Measurements from ENCODE around the gene KLHL6.

The KLHL6 gene

DNA sequence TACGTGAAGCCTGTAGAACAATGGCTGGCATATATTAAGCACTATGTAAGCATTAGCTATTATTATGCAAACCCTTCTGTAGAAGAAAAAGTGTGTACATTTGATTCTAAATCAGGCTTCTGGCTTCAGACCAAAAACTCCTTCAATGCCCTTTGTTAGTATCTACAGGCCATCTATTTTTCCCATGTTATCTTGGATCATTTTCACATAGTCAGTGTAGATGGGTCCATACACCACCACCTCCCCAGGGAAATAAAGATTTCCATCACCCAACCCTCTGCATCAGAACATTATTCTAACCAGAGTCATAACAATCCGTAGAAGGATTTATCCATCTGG, 8.0 kb upstream of the KLHL6 start:
- DNase-seq = no peak

DNA sequence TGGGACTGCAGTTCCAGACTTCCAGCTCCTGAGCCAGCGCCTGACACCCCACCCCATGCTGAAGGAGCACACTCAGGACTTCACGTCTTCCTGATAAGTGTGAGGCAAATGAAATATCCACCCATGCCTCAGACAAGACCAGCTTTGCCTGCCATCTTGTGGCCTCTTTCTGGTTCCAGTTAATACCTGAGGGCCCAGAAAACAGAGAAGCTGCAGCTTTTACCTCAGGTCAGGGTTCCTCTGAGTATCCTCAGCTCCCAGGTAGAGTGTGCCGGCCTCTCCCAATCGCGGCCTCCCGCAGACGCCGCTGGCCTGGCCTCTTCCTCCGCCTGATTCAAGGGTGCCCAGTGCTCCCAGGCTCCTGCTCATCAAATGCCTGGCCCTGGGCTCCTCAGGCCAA, 5.1 kb upstream of the KLHL6 start:
- DNase-seq = peak in 1 of 2 donors; percentile 24

DNA sequence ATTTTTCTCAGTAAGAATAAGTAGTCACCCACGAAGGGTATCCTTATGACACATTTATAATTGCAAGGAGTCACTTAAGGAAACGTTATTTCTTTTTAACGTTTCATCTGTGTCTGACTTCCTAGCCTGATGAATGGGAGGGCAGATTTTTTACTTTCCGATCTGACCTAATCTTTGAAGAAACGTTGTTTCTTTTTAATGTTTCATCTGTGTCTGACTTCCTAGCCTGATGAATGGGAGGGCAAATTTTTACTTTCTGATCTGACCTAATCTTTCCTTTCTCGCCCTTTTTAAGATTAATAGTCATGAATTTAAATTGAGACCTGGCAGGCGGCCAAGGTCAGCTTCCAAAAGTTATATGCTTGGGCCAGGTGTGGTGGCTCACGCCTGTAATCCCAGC, 3.0 kb upstream of the KLHL6 start:
- DNase-seq = no peak

DNA sequence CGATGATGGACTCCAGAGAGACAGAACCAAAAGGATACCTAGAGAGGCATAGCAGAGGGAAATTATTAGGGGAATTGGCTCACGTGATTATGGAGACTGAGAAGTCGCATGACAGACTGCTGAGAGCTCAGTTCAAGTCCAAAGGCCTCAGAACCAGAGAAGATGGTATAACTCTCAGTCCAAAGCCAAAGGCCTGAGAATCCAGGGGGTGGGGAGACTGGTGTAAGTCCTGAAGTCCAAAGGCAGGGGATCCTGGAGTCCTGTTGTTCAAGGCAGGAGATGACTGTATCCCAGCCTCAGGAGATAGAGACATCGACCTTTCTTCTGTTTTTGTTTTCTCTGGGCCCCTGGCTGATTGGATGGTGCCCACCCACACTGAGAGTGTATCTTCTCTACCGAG, 1.2 kb upstream of the KLHL6 start:
- DNase-seq = no peak

DNA sequence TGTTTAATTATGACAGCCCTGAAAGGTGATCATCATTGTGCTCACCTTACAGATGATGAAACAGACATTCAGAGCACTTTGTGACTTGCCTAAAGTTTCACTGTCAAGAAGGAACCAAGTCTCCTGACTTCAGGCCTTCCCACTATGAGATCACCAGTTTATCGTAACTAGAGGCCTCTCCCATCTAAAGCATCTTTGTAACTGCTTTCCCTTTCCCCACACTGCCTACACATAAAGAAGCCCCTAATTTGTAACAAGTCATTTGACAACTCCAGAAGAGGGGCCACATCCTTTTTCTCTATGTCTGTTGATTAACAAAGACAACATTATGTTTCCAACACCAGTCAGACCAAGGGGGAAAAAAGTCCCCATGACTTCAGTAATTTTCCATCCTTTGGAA, 1.1 kb downstream of the KLHL6 start:
- DNase-seq = peak in 1 of 2 donors; percentile 23

DNA sequence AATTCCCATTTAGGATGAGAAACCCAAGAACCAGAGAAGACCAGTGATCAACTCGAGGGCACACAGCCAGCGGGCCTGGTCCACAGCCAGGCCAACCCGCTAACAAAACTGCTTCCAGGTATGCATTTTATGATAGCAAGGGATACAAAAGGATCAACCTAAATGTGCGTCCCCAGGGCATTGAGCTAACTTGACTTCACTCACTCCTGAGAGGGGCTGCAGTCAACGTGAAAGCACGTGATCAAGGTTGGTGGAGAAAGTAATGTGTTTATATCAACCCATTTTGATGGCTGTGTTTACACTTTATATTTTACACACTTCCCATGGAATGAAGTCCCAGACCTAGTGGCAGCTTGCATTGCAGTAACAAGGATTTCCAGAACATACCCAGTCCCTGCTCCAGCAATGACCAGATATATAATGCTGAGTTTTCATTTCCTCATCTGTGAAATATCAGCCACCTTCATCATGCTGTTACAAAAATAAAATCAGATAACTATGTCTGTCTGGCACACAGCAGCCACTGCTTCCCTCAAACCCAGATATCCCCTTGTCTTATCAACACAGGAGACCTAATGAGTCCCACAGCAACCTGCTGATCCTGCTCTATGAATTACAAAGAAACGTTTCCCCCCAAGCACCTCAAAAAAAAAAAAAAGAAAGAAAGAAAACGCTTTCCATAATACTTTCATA, 2.0 kb downstream of the KLHL6 start:
- DNase-seq = no peak

DNA sequence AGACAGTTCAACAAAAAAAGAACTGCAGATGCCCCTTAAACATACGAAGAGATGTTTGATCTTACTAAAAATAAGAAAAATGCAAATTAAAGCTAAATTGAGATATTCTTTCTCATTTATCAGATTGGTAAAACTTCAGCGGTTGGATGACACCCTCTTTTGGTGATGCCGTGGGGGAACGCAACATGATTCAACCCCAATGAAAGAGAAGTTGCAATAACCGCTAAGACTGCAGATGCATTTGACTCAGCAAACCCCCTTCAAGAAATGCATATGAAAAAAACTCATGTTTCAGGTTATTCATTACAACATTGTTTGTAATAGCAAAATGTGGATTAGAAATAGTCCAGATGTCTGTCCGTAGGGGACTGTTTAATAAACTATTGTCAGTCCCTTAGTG, 3.6 kb downstream of the KLHL6 start:
- DNase-seq = peak in 1 of 2 donors; percentile 43

DNA sequence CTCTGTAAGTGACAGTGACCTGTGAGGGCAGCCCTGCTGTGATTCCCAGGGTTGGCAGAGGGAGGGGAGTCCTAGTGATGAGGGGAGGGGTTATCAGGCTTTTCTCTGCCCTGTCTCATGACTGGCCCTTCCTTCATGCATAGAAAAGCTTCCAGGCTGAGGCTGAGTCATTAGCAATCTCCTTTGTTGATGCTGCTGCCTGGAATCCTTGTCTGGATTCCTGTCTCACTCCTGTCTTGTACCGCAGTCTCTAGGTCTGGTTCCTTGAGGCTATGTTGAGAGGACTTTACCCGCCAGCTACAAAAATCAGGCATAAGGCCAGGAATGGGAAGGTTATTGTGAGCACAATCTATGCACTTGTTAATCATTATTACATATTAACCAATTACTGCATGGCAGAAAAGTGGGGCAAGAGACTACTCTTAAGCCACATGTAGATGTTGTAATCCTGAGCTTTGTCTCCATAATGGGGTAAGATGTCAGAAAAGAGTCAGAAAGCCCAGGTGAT, 7.2 kb downstream of the KLHL6 start:
- DNase-seq = no peak

DNA sequence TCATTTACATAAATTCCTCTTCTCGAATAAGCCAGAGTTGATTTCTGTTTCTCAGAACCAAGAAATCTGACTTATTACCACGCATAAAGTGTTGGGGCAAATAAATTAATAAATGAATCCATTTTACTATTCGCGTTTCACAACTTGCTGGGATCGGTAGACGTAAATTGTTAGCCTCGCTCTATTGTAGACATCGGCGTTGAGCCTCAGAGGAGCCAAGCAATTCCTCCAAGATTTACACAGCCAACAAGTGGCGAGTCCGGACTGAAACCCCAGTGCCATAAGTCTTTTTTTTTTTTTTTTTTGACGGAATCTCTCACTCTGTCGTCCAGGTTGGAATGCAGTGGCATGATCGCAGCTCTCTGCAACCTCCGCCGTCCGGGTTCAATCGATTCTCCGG, 8.9 kb downstream of the KLHL6 start:
- no peak for DNase-seq

DNA sequence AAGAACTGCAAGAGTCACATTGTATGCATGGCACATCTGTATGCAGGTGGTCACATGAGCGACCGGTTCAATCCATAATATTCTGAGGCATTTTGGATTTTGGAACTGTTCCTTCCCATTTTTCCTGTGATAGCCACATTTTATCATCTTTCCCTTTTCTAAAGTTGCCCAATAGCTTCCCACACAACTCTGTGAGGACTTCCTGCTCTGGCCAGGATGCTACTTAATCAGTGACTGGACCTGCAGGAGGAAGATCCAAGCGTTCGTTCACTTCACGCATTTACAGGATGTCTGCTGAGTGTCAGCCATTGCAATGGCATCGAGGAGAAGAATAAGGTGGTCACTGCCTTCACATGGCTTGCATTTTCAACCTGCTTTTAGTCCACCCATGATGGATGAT, 9.8 kb downstream of the KLHL6 start:
- DNase-seq = no peak

DNA sequence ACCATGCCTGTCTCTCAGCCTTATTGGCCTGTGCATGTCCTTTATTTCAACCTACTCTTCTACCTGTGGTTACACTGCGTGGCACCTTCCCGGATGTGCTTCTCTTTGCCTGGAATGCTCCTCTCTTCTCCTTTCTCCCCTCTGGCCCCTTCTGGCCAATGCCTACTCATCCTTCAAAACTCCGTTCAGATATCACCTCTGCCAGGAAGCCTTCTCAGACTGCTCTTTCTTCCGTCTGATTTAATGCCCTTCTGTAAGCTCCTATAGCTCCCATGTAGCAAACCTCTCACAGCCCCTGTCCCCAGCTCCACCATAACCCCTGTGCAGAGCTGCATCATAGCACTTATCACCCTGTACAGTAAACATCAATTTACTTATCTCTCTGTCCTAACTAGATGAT, 13.2 kb downstream of the KLHL6 start:
- DNase-seq = no peak

DNA sequence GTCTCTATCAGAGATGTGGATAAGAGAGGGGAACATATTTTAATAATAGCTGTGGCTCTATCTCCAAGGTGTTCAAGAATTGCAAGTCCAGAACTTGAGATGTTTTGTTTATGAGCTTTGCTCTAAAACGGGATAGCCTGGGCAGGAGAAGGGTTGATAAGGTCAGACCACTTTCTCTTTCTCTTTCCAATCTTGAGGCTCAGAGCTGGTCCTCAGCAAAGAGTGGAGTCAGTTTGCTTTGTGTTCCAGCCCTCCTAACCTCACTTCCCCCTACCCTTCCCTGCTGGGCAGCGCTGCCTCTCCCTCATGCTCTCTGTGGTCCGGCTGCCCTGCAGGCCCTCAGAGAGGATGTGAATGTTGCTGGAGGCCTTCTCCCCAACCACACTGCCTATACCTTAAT, 13.8 kb downstream of the KLHL6 start:
- DNase-seq = no peak

DNA sequence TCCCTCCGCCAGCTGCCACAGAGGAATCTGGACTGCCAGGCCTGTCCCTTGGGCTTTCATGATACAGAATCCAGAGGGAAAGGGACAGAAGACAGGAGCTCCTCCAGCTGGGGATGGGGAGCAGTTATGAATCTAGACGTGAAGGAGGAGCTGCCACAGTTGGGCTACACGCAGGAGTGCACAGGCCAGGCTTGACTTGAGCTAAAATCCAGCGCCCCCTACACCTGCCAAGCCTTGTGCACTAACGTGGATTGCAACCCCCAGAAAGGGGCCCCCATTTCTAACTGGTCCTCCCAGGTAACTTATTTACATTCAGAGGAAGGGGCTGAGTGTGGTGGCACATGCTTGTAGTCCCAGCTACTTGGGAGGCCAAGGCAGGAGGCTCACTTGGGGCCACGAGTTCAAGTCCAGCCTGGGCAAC, 14.3 kb downstream of the KLHL6 start:
- no peak for DNase-seq

DNA sequence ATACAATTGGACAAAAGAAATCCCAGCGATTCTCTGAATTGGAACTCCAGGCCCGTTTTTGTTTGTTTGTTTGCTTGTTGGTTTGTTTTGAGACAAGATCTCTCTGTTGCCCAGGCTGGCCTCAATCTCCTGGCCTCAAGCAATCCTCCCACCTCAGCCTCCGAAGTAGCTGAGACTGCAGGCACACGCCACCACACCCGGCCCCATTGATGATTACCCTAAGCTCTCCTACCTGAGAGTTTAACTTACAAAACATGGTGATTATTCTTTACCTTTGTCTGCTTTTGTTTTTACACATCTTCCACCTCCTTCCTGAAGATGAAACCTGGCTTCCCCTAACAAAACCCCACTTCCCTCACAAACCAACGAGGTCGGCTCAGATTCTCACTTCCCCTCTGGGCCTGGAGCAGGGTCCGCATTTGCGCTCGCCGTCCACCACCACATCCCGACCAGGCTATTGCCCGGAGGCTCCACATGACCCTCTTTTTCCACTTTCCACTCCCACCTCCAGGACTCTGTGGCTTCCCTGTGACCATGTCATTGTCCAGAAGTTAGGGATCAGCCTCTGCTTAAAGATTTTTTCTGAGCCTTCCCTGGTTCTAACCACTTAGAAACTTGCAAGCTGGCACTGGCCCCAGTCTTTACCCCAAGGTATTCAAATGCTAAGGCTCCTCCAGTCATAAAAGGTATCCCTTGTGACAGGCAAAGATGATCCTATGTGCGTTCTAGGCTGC, 14.8 kb downstream of the KLHL6 start:
- no peak for DNase-seq

DNA sequence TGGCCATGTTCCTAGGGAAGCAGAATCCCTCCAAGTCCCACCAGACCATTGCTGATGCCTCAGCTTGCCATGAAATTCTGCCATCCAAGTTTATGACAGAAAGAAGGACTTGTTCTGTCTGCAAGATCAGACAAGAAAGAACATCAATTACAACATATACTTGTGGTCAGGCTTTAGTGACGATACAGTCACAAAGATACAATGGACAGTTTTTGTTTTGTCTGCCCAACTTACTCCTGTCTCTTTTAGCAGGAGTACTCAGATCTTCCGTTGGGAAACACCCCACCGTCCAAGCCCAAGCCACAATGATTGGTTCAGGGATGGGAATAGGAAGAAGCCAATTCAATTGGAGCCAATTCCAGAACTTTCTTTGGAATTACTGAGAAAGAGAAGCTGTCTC, 15.7 kb downstream of the KLHL6 start:
- no peak for DNase-seq

DNA sequence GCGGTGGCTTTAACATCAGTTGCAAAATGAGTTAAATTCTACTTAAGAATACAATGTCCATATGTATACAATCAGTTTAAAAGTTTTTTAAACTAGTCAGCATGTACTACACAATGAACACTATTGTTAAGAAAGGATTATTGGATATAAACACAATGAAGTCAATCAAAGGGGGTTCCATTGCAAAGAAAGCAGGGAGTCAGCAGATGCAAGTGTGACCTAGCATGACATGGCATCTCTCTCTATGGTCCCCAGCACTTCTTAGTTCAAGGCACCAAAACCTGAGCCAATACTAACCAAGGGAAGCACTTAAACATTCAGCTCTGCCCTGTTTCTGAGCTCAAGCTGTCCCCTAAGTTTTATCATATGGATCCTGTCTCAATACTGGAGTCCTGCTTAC, 17.0 kb downstream of the KLHL6 start:
- no peak for DNase-seq

DNA sequence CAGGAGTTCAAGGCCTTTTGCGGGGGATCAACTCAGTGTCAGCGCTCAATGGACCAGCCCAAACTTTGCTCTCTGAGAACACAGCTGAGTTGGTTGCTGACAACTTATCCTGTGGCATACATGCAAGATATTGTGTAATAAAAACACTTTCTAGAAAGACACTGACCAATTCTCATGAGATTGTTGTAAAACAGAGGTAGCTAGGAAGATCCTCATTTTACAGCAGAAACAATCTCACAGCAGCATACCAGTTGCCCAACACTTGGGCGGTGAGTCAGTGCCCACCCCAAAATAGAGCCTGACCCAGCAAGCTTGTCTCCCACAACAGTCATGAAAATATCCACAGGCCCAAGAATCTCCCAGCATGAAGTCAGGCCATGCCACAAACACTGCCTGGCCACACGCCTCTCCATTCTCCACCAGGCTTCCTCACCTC, 18.2 kb downstream of the KLHL6 start:
- DNase-seq = no peak

DNA sequence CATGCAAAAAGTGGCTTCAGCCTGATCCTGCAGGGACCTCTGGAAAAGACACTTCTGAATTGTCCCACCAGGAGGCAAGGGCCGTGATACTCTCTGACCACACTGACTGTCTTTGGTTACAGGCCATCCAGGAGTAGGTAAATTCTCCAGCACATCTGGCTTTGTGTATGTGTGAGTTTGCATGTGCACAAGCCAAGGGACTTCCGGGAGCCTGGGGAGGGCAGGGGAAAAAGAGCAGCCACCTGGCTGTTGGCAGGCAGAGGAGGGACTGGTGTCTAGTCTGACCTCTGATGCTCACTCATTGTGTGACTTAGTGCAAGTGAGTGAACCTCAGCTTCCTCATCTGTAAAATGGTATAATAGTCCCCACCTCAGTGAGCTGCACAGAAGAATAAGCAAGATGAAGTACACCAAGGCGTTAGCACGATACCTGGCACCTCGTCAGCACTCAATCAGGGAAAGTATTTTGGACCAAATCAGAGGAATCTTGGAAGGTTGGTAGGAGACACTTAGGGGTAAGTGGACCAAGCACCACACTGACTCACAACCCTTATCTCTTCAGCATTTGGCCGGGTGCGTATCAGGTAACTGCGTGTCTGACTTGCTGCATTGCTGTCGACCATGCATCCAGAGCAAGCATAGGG, 19.1 kb downstream of the KLHL6 start:
- no peak for DNase-seq

DNA sequence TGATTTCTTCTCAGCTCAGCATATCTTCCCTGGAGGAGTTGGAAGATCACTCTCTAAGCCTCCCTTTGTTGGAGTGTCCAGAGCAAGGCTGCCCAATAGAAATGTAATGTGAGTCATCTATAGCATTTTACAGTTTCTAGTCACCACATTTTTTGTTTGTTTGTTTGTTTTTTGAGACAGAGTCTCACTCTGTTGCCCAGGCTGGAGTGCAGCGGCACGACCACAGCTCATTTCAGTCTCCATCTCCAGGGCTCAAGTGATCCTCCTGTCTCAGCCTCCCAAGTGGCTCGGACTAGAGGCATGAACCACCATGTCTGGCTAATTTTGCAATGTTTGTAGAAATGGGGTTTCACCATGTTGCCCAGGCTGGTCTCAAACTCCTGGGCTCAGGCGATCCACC, 21.3 kb downstream of the KLHL6 start:
- no peak for DNase-seq

DNA sequence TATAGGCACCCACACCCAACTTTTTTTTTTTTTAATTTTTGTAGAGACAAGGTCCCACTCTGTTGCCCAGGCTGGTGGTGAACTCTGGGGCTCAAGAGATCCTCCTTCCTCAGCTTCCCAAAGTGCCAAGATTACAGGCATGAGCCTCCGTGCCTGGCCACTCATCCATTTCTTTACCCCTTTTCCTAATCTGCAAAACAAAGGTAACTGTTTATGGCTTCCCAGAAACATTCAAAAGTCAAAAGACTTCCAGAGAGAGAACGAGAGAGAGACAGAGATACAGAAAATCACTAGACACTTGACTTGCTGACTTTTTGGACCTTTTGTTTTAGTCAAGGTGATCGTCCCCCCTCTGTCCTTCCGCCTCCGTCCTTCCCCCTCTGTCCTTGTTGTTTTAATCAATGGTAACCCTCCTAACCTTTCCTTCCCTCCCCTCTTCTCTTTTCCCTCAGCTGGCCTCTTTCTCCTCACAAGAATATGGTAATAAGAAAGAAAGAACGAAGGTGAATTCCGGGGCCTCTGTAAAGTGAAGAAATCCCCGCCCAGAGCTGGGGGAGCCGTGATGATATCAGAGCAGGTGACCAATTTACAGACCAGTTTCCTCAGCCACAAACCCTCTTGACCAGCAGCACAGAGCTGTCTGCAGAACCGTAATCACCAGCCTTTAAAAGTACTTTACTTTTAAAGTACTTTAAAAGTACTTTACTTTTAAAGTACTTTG, 21.9 kb downstream of the KLHL6 start:
- no peak for DNase-seq

DNA sequence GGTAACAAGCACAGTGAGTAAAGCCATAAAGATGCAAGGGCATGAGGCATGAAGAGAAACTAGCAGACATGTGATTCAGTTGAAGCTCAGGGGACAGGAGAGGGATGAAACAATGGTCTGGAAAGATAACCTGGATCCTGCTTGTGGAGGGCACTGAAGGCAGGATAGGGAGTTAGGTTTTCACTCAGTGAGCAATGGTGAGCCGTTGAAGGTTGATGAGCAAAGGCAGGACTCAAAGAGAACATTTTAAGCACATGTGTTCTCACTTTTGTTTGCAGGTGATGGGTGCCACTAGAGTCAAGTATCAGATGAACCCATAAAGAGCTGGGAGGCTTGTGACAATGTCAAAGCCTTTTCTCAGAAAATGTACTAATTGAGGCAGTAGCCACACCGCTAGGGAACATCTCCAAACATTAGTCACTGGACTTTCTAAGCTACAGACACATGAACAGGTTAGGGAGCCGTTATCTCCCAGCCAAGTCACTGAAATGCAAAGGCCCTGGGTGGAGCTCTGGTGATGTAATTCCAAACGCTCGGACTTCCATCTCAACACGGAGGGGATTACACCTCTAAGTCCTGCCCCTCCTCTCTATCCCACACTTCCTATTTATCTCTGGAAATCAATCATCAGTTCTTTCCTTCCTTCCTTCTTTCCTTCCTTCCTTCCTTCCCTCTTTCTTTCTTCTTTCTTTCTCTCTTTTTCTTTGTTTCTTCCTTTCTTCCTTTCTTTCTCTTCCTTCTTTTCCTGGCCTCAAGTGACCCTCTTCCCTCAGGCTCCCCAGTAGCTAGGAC, 22.7 kb downstream of the KLHL6 start:
- no peak for DNase-seq

DNA sequence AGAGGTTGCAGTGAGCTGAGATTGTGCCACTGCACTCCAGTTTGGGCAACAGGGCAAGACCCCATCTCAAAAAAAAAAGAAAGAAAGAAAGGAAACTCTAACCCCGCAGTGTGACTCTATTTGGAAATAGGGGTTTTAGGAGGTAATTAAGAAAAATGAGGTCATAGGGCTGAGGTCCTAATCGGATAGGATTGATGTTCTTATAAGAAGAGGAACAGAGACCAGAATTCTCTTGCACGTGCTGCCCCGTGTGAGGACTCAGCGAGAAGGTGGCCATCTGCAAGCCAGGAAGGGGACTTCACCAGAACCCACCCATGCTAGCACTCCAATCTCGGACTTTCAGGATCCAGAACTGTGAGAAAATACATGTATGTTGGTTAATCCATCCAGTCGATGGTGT, 25.8 kb downstream of the KLHL6 start:
- DNase-seq = no peak

DNA sequence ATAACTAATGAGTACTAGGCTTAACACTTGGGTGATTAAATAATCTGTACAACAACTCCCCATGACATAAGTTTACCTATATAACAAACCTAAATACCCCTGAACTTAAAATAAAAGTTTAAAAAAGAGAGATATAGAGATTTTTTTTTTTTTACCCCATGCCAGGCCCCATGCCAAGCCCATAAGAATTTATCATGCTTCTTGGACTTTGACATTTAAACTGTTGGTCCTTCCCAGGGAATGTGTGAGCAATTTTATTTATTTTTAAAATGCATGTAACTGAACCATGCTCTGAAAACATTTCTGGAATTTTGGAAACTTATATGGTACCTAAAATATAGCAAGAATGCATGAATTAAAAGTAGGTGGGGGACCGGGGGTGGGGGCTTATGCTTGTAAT, 26.3 kb downstream of the KLHL6 start:
- no peak for DNase-seq

Measured in activated CD4-positive, alpha-beta T cell treated with anti-CD3 and anti-CD28 coated beads for 4 hours (primary cell).